Neuronal stem cell (in vitro differentiated cells): ENCODE data around the gene CSMD2.

Source experiments
- DNase-seq: peaks from one replicate; pipeline ENCODE4 v3.0.0-alpha.2; 2013; ENCODE audit warnings: low spot score
- H2AFZ ChIP-seq: one replicate; pipeline ENCODE4 v1.6.1; 2013; ENCODE audit warnings: mild to moderate bottlenecking, low read length, inconsistent platforms
- H2AK5ac ChIP-seq: 2 replicates; pipeline ENCODE4 v1.6.1; 2013; ENCODE audit warnings: low read depth, mild to moderate bottlenecking, inconsistent platforms, low read length, moderate library complexity, mixed read lengths
- H2BK120ac ChIP-seq: 2 replicates; pipeline ENCODE4 v1.6.1; 2013; ENCODE audit warnings: low read depth, mild to moderate bottlenecking, inconsistent platforms, low read length, moderate library complexity, mixed read lengths
- H2BK12ac ChIP-seq: one replicate; pipeline ENCODE4 v1.6.1; 2013; ENCODE audit warnings: low read length, inconsistent platforms
- H2BK15ac ChIP-seq: 2 replicates; pipeline ENCODE4 v1.6.1; 2013; ENCODE audit warnings: mild to moderate bottlenecking, low read length, inconsistent platforms, mixed read lengths
- H2BK5ac ChIP-seq: one replicate; pipeline ENCODE4 v1.6.1; 2013; ENCODE audit warnings: inconsistent platforms, mild to moderate bottlenecking, low read length, moderate library complexity
- H3K14ac ChIP-seq: one replicate; pipeline ENCODE4 v1.6.1; 2013; ENCODE audit warnings: low read length, inconsistent platforms
- H3K18ac ChIP-seq: 2 replicates; pipeline ENCODE4 v1.6.1; 2013; ENCODE audit warnings: low read length, inconsistent platforms
- H3K23ac ChIP-seq: 2 replicates; pipeline ENCODE4 v1.6.1; 2013; ENCODE audit warnings: low read depth, mild to moderate bottlenecking, mixed read lengths, low read length, inconsistent platforms; ENCODE audit not compliant: poor library complexity
- H3K27ac ChIP-seq: replicated peaks from 3 replicates; pipeline ENCODE4 v1.5.1; 2013; ENCODE audit warnings: low read length, inconsistent platforms
- H3K27me3 ChIP-seq, 3 experiments: 2 replicates each; pipeline ENCODE4 v1.6.1; 2013; ENCODE audit warnings: low read length in 3 of 3, mild to moderate bottlenecking in 2 of 3, inconsistent platforms in 1 of 3, low read depth in 1 of 3, mixed read lengths in 1 of 3, moderate library complexity in 1 of 3; ENCODE audit not compliant: control insufficient read depth in 3 of 3, insufficient read depth in 3 of 3
- H3K36me3 ChIP-seq, 2 donors: replicated peaks in 1 of 2; 2 replicates each; pipeline ENCODE4 v1.6.1; 2013; ENCODE audit warnings: low read length in 2 of 2; ENCODE audit not compliant: control insufficient read depth in 2 of 2, insufficient read depth in 2 of 2
- H3K4ac ChIP-seq: 2 replicates; pipeline ENCODE4 v1.6.1; 2013; ENCODE audit warnings: inconsistent platforms, mild to moderate bottlenecking, low read length, moderate library complexity
- H3K4me1 ChIP-seq, 2 donors: 1 replicate in 1 of 2; 2 replicates in 1 of 2; pipeline ENCODE4 v1.6.1; 2013; ENCODE audit warnings: low read length in 2 of 2, low read depth in 1 of 2; ENCODE audit not compliant: control insufficient read depth in 2 of 2, insufficient read depth in 1 of 2
- H3K4me2 ChIP-seq: one replicate; pipeline ENCODE4 v1.6.1; 2013; ENCODE audit warnings: mild to moderate bottlenecking, low read length, inconsistent platforms; ENCODE audit not compliant: insufficient read depth, poor library complexity, severe bottlenecking
- H3K4me3 ChIP-seq, 2 donors: 2 replicates each; pipeline ENCODE4 v1.5.1; 2013; ENCODE audit warnings: low read length in 2 of 2, mild to moderate bottlenecking in 2 of 2, inconsistent platforms in 1 of 2, moderate library complexity in 1 of 2
- H3K79me1 ChIP-seq: one replicate; pipeline ENCODE4 v1.6.1; 2013; ENCODE audit warnings: low read depth, mild to moderate bottlenecking, inconsistent platforms, low read length, moderate library complexity
- H3K9ac ChIP-seq: one replicate; pipeline ENCODE4 v1.6.1; 2013; ENCODE audit warnings: mild to moderate bottlenecking, low read depth, low read length, inconsistent platforms; ENCODE audit not compliant: poor library complexity
- H3K9me3 ChIP-seq, 2 donors: replicated peaks in 1 of 2; 2 replicates each; pipeline versions ENCODE3 to v1.6.1; 2013; ENCODE audit warnings: low read length in 2 of 2, mild to moderate bottlenecking in 2 of 2, inconsistent platforms in 1 of 2, low read depth in 1 of 2, mixed read lengths in 1 of 2, moderate library complexity in 1 of 2; ENCODE audit not compliant: control insufficient read depth in 2 of 2, insufficient read depth in 1 of 2
- H4K8ac ChIP-seq: one replicate; pipeline ENCODE4 v1.6.1; 2013; ENCODE audit warnings: low read depth, mild to moderate bottlenecking, inconsistent platforms, low read length, moderate library complexity
- H4K91ac ChIP-seq: one replicate; pipeline ENCODE4 v1.6.1; 2013; ENCODE audit warnings: low read length, low read depth, mild to moderate bottlenecking, inconsistent platforms; ENCODE audit not compliant: poor library complexity
- WGBS, 2 donors: extraction: QIAGEN DNeasy Blood & Tissue Kit; methylation state at CpG; one replicate each; pipeline ENCODE4 v1.1.7; 2013; ENCODE audit warnings: missing lambda C conversion rate in 2 of 2, mixed read lengths in 1 of 2; ENCODE audit not compliant: insufficient read length in 2 of 2, insufficient replicate concordance in 1 of 2; ENCODE audit errors: extremely low coverage in 2 of 2; 5-methylcytosine and 5-hydroxymethylcytosine counted together

Gene CSMD2

GRCh38 chr1:33792651-33793050 lies 372.4 kb downstream of the CSMD2 start:
- H3K14ac ChIP-seq = no peak overlapping the region
- H4K91ac ChIP-seq = no peak overlapping the region
- H2BK120ac ChIP-seq = no peak overlapping the region
- no peak overlapping the region for H3K18ac ChIP-seq
- no peak overlapping the region for H4K8ac ChIP-seq
- H3K9ac ChIP-seq = no peak overlapping the region
- peaks cover 0 to 5% of the 10 kb centered on the region in 2 donors for H3K9me3 ChIP-seq
- H3K36me3 ChIP-seq = no peaks in the 10 kb centered on the region
- H2BK15ac ChIP-seq = no peak overlapping the region
- H3K27ac ChIP-seq = no peak overlapping the region
- DNase-seq = no peak
- no peak overlapping the region for H3K23ac ChIP-seq
- H2AFZ ChIP-seq = no peak overlapping the region
- H3K4me3 ChIP-seq = no peak overlapping the region
- WGBS, 2 donors = no CpG with 5 or more reads among the region's 4 CpGs
- no peak overlapping the region for H3K4ac ChIP-seq
- no peak overlapping the region for H3K4me2 ChIP-seq
- H3K4me1 ChIP-seq = no peaks in the 10 kb centered on the region
- H2AK5ac ChIP-seq = no peak overlapping the region
- H2BK5ac ChIP-seq = no peak overlapping the region
- H3K79me1 ChIP-seq = no peaks in the 10 kb centered on the region
- no peaks in the 10 kb centered on the region for H3K27me3 ChIP-seq
- H2BK12ac ChIP-seq = no peak overlapping the region

DNA sequence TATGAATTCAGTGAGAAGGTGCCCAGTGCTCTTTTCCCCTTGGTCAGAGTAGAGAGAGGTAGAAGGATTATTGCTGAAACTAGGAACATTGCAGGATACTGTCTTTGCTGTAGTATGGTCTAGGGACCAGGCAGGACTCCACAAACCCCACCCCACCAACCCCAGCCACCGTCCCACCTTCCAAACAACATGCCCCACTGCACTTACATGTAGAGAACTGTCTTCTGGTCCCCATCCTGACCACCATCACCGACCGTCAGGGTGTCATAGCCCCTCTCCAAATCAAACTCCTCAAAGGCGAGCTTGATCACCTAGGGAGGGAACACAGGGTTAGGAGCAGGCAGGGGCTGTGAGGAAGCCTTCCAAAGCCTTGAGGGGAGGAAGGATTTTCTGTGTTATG lies 372.8 kb downstream of the CSMD2 start:
- H3K14ac ChIP-seq = no peak overlapping the region
- H3K4me1 ChIP-seq = no peaks in the 10 kb centered on the region
- H4K91ac ChIP-seq = no peak overlapping the region
- H2BK12ac ChIP-seq = no peak overlapping the region
- no peak overlapping the region for H4K8ac ChIP-seq
- no CpG with 5 or more reads among the region's 4 CpGs for WGBS, 2 donors
- no peak overlapping the region for H3K23ac ChIP-seq
- no peak overlapping the region for H2BK15ac ChIP-seq
- no peak overlapping the region for H3K9ac ChIP-seq
- H3K9me3 ChIP-seq = peaks cover 0 to 2% of the 10 kb centered on the region in 2 donors
- H3K4me2 ChIP-seq = no peak overlapping the region
- no peak overlapping the region for H2AFZ ChIP-seq
- no peak overlapping the region for H3K18ac ChIP-seq
- no peaks in the 10 kb centered on the region for H3K36me3 ChIP-seq
- no peak overlapping the region for H3K27ac ChIP-seq
- H2BK120ac ChIP-seq = no peak overlapping the region
- H3K27me3 ChIP-seq = no peaks in the 10 kb centered on the region
- H3K4ac ChIP-seq = no peak overlapping the region
- H3K79me1 ChIP-seq = no peaks in the 10 kb centered on the region
- no peak overlapping the region for H2AK5ac ChIP-seq
- no peak for DNase-seq
- H3K4me3 ChIP-seq = no peak overlapping the region
- H2BK5ac ChIP-seq = no peak overlapping the region

DNA sequence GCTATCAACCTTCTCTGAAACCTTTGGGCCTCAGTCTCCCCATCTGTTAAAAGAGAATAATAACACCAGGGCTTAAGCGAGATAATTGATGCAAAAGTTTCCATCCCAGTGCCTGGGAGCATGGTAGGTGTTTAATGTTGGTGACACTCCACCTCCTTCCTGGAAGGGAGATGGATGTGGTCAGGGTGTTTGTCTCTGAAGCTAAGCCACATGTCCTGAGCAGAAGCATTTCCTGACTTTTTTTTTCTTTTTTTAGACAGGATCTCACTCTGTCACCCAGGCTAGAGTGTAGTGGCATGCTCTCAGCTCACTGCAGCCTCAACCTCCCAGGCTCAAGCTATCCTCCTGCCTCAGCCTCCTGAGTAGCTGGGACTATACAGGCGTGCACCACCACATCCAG lies 373.8 kb downstream of the CSMD2 start:
- Histone ChIP-seq H2BK12ac (no peak overlapping the region), H2AFZ (no peak overlapping the region), H3K27me3 (no peaks in the 10 kb centered on the region), H3K36me3 (no peaks in the 10 kb centered on the region), H3K23ac (no peak overlapping the region), H2AK5ac (no peak overlapping the region), H3K79me1 (no peaks in the 10 kb centered on the region), H4K91ac (no peak overlapping the region), H3K4ac (no peak overlapping the region), H3K4me3 (no peak overlapping the region), H3K9me3 (peaks cover 0 to 2% of the 10 kb centered on the region in 2 donors), H3K4me2 (no peak overlapping the region), H3K9ac (no peak overlapping the region), H3K18ac (no peak overlapping the region), H3K4me1 (no peaks in the 10 kb centered on the region), H3K27ac (no peak overlapping the region), H3K14ac (no peak overlapping the region), H4K8ac (no peak overlapping the region), H2BK120ac (no peak overlapping the region), H2BK15ac (no peak overlapping the region), H2BK5ac (no peak overlapping the region)
- no peak for DNase-seq
- WGBS, 2 donors = no CpG with 5 or more reads among the region's 2 CpGs

DNA sequence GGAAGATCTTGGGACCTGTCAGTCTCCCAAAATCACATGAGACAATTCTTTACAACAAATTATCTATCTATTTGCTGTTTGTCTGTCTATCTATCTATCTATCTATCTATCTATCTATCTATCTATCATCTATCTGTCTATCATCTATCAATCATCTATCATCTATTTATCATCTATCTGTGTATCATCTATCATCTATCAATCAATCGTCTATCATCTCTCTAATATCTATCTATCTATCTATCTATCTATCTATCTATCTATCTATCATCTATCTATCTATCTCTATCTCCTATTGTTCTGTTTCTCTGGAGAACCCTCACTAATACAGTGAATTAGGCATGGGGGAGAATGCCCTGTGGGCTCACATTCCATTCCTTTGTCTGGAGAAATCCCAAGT lies 374.5 kb downstream of the CSMD2 start:
- Histone ChIP-seq H3K79me1 (no peaks in the 10 kb centered on the region), H3K4me3 (no peak overlapping the region), H3K4ac (no peak overlapping the region), H2AK5ac (no peak overlapping the region), H3K27me3 (peaks cover 0 to 3% (median 0%) of the 10 kb centered on the region in 3 experiments), H3K18ac (no peak overlapping the region), H2BK120ac (no peak overlapping the region), H4K91ac (no peak overlapping the region), H3K23ac (no peak overlapping the region), H2AFZ (no peak overlapping the region), H2BK12ac (no peak overlapping the region), H3K36me3 (no peaks in the 10 kb centered on the region), H2BK5ac (no peak overlapping the region), H4K8ac (no peak overlapping the region), H3K9ac (no peak overlapping the region), H3K4me2 (no peak overlapping the region), H3K4me1 (no peaks in the 10 kb centered on the region), H3K9me3 (peaks cover 0 to 2% of the 10 kb centered on the region in 2 donors), H3K27ac (no peak overlapping the region), H3K14ac (no peak overlapping the region), H2BK15ac (no peak overlapping the region)
- DNase-seq = no peak
- WGBS, 2 donors = 100% methylated on average over 1 of the region's 1 CpG
